Ectodermal cell (in vitro differentiated cells): Measurements from ENCODE around the gene ADCY5.

Experiments used
- H3K27ac ChIP-seq: 2 replicates; pipeline ENCODE4 v1.7.0; 2013; ENCODE audit warnings: mild to moderate bottlenecking, low read depth, low read length; ENCODE audit not compliant: insufficient read depth, poor library complexity, severe bottlenecking
- H3K27me3 ChIP-seq: 2 replicates; pipeline ENCODE4 v1.7.0; 2013; ENCODE audit warnings: mild to moderate bottlenecking, low read length; ENCODE audit not compliant: insufficient read depth, control insufficient read depth, poor library complexity, severe bottlenecking
- H3K36me3 ChIP-seq: one replicate; pipeline ENCODE4 v1.7.0; 2013; ENCODE audit warnings: low read length; ENCODE audit not compliant: control insufficient read depth, insufficient read depth
- H3K4me1 ChIP-seq: one replicate; pipeline ENCODE4 v1.7.0; 2013; ENCODE audit warnings: low read length; ENCODE audit not compliant: control insufficient read depth, insufficient read depth
- H3K4me3 ChIP-seq: 2 replicates; pipeline ENCODE4 v1.7.0; 2013; ENCODE audit warnings: low read depth, low read length, control low read depth; ENCODE audit not compliant: insufficient read depth
- H3K9me3 ChIP-seq: 2 replicates; pipeline ENCODE4 v1.7.0; 2013; ENCODE audit warnings: mild to moderate bottlenecking, low read length, moderate library complexity; ENCODE audit not compliant: control insufficient read depth
- WGBS, 2 experiments: methylation state at CpG; one replicate each; pipeline ENCODE4 v1.1.7; 2013; ENCODE audit warnings: missing lambda C conversion rate in 2 of 2; 5-methylcytosine and 5-hydroxymethylcytosine counted together

Gene ADCY5

DNA sequence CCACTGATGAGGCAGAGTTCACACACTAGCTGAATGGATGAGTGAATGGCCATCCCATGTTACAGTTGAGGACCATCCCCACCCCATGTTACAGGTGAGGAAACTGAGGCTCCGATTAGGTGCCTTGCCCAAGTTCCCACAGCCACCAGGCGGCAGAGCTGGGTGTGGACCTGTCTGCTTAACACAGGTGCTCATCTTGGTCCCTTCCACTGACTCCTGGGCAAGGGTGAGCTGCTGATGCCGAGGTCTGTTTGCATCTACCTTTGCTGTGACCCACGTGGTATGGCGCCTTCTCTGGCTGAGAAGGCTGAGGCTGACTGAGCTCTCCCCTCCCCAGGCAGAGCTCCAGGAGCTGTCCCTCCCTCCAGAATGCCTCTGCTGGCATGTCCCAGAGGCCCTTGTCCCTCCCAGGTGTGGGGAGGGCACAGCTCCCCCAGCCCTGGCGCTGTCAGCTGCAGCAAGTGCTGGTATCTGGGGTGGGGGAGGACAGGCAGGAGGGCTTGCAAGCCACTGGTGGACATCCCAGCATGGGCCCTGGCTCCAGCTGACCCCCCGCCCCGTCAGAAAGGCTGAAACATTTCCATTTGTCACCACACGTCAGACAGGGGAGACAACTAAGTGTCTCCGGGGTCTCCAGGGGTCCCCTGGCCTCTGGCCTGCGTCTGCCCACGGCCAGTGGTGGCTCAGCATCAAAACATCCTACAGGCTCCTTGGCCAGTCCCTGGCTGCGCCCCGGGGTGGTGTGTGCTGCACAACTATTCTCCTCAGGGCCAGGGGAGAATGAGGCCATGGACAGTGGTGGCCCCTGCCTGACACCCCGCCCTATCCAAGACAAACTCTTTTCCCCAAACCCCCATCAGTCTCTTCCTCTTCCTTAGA is 105.4 kb downstream of the ADCY5 start:
- WGBS, 2 experiments, result 74 to 79% methylated on average over 15 of the region's 15 CpGs
- Histone ChIP-seq H3K27ac (no peak overlapping the region), H3K9me3 (no peaks in the 10 kb centered on the region), H3K4me3 (no peak overlapping the region), H3K27me3 (no peaks in the 10 kb centered on the region), H3K4me1 (peaks cover 11% of the 10 kb centered on the region), H3K36me3 (no peaks in the 10 kb centered on the region)

DNA sequence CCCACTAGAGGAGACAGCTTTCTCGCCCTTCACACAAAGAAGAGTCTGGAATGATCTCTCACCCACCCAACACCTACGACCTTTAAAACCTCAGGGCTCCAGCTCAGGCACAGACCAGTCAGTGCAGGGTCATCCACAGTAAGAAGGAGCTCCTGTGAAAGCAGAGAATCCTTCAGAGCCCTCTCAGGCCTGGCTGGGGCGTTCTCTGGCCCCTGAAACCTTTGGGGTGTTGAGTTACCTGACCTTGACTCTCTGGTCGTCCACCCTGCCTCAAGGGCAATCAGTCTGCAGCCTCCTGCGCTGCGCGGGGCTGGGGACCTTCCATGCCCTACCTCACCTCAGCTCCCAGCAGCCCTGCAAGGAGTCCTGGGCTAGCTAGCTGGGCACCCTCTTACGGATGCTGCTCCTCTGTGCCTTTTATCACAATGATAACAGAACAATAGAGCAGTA is 106.2 kb downstream of the ADCY5 start:
- Histone ChIP-seq H3K4me3 (no peak overlapping the region), H3K9me3 (no peaks in the 10 kb centered on the region), H3K36me3 (no peaks in the 10 kb centered on the region), H3K4me1 (peaks cover 11% of the 10 kb centered on the region), H3K27me3 (no peaks in the 10 kb centered on the region), H3K27ac (no peak overlapping the region)
- 93% methylated on average over 8 of the region's 8 CpGs for WGBS, 2 experiments

DNA sequence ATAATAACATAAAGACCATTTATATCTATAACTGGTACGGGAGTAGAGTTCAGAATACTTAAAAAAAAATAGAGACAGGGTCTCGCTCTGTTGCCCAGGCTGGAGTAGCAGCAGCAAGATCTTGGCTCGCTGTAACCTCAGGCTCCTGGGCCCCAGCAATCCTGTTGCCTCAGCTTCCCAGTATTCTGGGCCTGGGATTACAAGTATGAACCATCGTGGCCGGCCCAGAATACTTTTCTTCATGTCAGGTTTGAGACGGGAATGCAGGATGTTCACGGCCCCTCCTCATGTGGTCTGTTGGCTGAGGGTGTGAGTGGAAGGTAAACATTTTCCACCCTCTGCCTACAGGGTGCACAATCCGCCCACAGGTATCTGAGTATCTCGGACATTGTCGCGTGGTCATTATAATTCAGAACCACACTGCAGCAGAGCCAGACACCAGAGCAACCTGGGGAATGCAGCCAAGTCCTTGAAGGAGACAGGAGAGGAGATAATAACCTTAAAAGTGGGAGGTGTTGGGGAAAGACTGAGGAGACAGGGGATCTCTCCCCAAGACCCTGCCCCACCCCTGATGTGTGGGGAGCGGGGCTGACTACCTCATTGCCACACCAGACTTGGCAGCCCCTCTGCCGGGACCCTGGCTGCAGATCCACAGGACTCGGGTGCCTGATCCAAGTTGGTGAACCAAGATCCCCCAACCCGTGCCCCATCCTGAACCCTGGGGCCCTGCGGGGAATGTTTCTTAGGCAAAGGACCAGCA is 106.8 kb downstream of the ADCY5 start:
- Histone ChIP-seq H3K27me3 (no peaks in the 10 kb centered on the region), H3K4me1 (peaks cover 11% of the 10 kb centered on the region), H3K9me3 (no peaks in the 10 kb centered on the region), H3K27ac (no peak overlapping the region), H3K36me3 (no peaks in the 10 kb centered on the region), H3K4me3 (no peak overlapping the region)
- WGBS, 2 experiments, result 92 to 94% methylated on average over 16 of the region's 16 CpGs

DNA sequence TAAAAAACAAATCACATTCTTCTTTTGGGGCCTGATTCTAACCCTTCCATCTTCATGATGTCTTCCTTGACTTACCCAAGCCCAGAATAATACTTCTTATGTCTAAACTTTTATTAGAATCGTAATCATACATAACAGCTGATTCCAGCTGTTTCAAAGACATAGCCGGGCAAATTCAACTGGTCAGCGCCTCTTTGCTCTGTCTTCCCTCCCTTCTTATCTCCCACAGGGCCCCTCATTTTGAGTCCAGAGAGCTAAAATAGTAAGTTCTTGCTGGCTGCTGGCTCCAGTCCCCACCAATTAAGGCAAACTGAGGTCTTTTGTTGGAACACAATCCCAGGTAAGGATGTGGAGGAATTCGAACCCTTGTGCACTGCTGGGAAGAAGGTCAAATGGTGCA is 108.6 kb downstream of the ADCY5 start:
- Histone ChIP-seq H3K9me3 (no peaks in the 10 kb centered on the region), H3K36me3 (no peaks in the 10 kb centered on the region), H3K4me3 (no peak overlapping the region), H3K27ac (no peak overlapping the region), H3K27me3 (no peaks in the 10 kb centered on the region), H3K4me1 (peaks cover 11% of the 10 kb centered on the region)
- WGBS, 2 experiments, result 94 to 96% methylated on average over 4 of the region's 4 CpGs

DNA sequence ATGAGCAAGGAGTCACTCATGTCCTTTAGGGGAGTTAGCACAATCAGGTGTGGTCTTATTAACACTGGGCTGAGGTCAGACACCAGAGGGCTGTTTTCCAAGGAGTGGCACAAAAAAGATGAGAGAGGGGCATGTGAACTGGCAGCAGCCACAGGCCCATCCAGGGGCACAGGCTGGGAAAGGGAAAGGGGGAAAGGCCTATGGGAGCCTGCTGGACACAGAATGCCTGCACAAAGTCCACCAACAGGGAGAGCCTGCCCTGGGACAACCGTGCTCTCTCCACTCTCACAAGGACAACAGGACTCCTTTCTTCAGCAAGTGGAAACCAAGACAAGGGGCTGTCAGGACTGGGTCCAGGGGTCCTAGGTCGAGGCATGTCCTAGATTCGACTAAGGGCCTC is 109.6 kb downstream of the ADCY5 start:
- H3K9me3 ChIP-seq, result no peaks in the 10 kb centered on the region
- no peaks in the 10 kb centered on the region for H3K27me3 ChIP-seq
- no peaks in the 10 kb centered on the region for H3K36me3 ChIP-seq
- H3K27ac ChIP-seq, result no peak overlapping the region
- WGBS, 2 experiments, result 93 to 94% methylated on average over 3 of the region's 3 CpGs
- peaks cover 7% of the 10 kb centered on the region for H3K4me1 ChIP-seq
- H3K4me3 ChIP-seq, result no peak overlapping the region

DNA sequence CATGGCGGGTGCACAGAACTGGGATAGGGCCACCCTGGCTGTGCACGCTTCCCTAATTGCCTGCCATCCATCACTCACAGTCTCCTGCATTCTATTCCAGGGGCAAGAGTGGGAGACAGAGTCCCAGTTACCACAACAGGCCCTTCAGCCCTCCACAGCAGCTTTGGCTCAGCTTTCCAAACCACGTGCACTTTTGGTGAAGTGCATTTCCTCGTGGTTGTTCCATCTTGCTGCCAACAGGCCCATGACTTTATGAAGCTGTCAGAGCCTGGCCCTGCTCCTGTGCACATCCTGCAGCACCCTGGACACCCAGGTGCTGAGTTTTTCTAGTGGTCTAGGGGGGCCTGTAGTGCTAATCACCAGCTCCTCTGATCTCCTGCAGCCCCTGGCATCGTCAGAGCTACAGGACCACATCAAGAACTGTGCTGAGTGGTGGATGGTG is 110.2 kb downstream of the ADCY5 start:
- 91 to 92% methylated on average over 5 of the region's 5 CpGs for WGBS, 2 experiments

DNA sequence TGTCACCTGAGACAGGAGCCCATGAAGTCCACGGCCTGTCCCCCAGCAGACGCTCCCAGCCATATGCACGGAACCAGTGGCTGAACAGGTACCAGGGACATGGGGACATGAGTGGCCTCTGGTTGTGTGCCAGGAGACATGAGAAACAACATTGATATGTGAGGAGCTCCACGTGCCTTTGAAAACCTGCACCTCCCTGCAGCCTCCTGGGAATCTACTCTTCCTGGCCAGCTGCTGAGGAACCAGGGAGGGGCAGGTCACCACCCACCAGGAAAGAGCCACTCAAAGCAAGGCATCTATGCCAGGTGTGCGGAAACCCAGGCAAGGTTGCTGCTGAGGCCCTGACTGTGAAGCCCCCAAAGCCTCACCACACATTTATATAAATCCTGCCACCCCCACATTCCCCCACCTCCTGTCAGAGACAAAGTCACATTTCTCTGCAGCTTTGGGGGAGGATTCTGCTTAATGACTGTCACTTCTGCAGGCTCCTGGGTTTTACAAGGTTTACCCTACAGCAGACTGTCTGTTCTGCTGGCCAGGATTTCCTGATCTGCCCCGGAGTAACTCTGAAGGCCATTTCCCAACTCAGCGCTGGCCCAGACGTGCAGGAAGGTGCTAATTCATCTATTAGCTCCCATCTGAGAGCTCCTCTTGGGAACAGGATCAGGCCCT is 110.8 kb downstream of the ADCY5 start:
- H3K36me3 ChIP-seq, result no peaks in the 10 kb centered on the region
- no peaks in the 10 kb centered on the region for H3K4me1 ChIP-seq
- H3K4me3 ChIP-seq, result no peak overlapping the region
- no peak overlapping the region for H3K27ac ChIP-seq
- H3K9me3 ChIP-seq, result no peaks in the 10 kb centered on the region
- 93 to 94% methylated on average over 8 of the region's 8 CpGs for WGBS, 2 experiments
- H3K27me3 ChIP-seq, result no peaks in the 10 kb centered on the region

More for the DNA sequence above, 110.2 kb downstream of the ADCY5 start:
- Histone ChIP-seq H3K4me1 (peaks cover 3% of the 10 kb centered on the region), H3K9me3 (no peaks in the 10 kb centered on the region), H3K27ac (no peak overlapping the region), H3K27me3 (no peaks in the 10 kb centered on the region), H3K4me3 (no peak overlapping the region), H3K36me3 (no peaks in the 10 kb centered on the region)

DNA sequence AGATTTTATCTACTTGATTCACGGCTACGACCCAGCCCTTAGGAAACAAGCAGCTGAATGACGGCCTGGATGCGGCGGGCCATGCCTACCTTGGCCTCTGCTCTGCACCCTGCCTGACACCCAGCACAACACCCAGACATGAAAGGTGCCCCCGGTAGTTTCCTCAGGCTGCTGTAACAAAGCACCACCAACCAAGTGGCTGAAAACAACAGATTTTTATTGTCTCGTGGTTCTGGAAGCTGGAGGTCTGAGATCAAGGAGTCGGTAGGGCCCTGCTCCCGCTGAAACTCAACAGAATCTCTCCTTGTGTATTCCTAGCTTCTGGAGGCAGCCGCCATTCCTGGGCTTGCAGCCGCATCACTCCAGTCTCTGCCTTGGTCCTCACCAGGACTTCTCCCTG is 111.7 kb downstream of the ADCY5 start:
- Histone ChIP-seq H3K9me3 (no peaks in the 10 kb centered on the region), H3K27me3 (no peaks in the 10 kb centered on the region), H3K27ac (no peak overlapping the region), H3K4me1 (no peaks in the 10 kb centered on the region), H3K4me3 (no peak overlapping the region), H3K36me3 (no peaks in the 10 kb centered on the region)
- WGBS, 2 experiments, result 92 to 95% methylated on average over 11 of the region's 11 CpGs

DNA sequence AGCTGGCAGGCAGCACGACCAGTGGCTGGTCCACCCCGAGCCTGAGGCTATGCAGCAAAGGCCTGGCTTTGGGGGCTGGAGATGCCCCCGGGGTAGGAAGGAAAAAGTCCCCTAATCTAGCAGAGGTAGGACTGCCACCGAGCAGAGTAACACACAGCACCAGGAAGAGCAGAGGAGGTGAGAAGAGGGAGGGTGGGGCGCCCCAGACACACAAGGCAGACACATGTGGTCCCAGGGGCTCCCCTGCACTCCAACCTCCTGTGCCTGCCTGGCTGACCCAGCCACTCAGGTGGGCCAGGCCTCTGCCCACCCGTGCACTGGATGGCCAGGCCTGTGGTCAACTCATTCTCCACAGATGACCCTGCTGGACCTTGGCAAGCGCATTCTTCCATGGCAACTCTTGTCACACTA is 112.4 kb downstream of the ADCY5 start:
- Histone ChIP-seq H3K36me3 (no peaks in the 10 kb centered on the region), H3K9me3 (no peaks in the 10 kb centered on the region), H3K4me3 (no peak overlapping the region), H3K27ac (no peak overlapping the region), H3K4me1 (no peaks in the 10 kb centered on the region), H3K27me3 (no peaks in the 10 kb centered on the region)
- 93 to 96% methylated on average over 7 of the region's 7 CpGs for WGBS, 2 experiments

DNA sequence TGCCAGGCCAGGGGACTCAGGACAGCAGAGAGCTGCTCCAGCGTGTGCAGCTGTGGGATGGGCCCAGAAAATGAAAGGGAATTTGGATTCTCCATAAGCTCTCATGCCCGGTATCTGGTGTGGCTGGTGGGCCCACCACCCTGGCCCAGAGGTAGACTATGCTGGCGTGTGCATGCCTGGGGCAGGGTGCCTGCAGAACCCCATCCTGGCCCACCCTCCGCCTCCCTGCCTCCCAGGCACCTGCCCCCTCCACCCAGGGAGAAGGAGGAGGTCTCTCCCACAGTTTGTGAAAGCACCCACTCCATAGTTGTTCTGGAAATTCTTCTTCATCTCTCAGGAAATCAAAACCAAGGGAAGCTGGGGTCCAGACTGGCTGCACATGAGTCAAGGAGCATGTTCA is 112.9 kb downstream of the ADCY5 start:
- Histone ChIP-seq H3K4me3 (no peak overlapping the region), H3K27me3 (no peaks in the 10 kb centered on the region), H3K27ac (no peak overlapping the region), H3K4me1 (no peaks in the 10 kb centered on the region), H3K36me3 (no peaks in the 10 kb centered on the region), H3K9me3 (no peaks in the 10 kb centered on the region)
- WGBS, 2 experiments, result 84 to 85% methylated on average over 4 of the region's 4 CpGs
